HEK293 (cell line): ENCODE measurements around the gene POLR3E.

Experiments
- ATF2 ChIP-seq: fragments of 450-650 bp; formaldehyde crosslinking; IDR thresholded peaks from 2 replicates; pipeline ENCODE4 v1.5.1; 2016; ENCODE audit warnings: missing biosample characterization, missing genetic modification characterization, low read depth
- BCL11A ChIP-seq: fragments of 450-650 bp; formaldehyde crosslinking; IDR thresholded peaks from 2 replicates; pipeline ENCODE4 v1.5.1; 2016; ENCODE audit warnings: low read depth, missing biosample characterization, missing genetic modification characterization
- CTCF ChIP-seq: fragments of 450-650 bp; formaldehyde crosslinking; IDR thresholded peaks from 2 replicates; pipeline ENCODE4 v1.5.1; 2016; ENCODE audit warnings: missing biosample characterization, missing genetic modification characterization
- KLF1 ChIP-seq: fragments of 450-650 bp; formaldehyde crosslinking; IDR thresholded peaks from 2 replicates; pipeline ENCODE4 v1.5.1; 2016; ENCODE audit warnings: missing biosample characterization, missing genetic modification characterization
- REST ChIP-seq: fragments of 450-650 bp; formaldehyde crosslinking; IDR thresholded peaks from 2 replicates; pipeline ENCODE4 v1.5.1; 2016; ENCODE audit warnings: missing biosample characterization, missing genetic modification characterization
- SP2 ChIP-seq: fragments of 450-650 bp; formaldehyde crosslinking; IDR thresholded peaks from 2 replicates; pipeline ENCODE4 v1.5.1; 2016; ENCODE audit warnings: missing biosample characterization, missing genetic modification characterization
- ZBTB44 ChIP-seq: fragments of 450-650 bp; IDR thresholded peaks from 2 replicates; pipeline ENCODE4 v1.5.1; 2018; ENCODE audit warnings: missing biosample characterization, mild to moderate bottlenecking, missing genetic modification characterization
- ZNF184 ChIP-seq: fragments of 450-650 bp; IDR thresholded peaks from 2 replicates; pipeline ENCODE4 v1.5.1; 2018; ENCODE audit warnings: missing biosample characterization, mild to moderate bottlenecking, missing genetic modification characterization
- ZNF239 ChIP-seq: fragments of 450-650 bp; formaldehyde crosslinking; IDR thresholded peaks from 2 replicates; pipeline ENCODE4 v1.5.1; 2016; ENCODE audit warnings: missing biosample characterization, missing genetic modification characterization
- ZNF311 ChIP-seq: fragments of 450-650 bp; formaldehyde crosslinking; IDR thresholded peaks from 2 replicates; pipeline ENCODE4 v1.5.1; 2017; ENCODE audit warnings: missing biosample characterization, missing genetic modification characterization, borderline replicate concordance
- ZNF621 ChIP-seq: fragments of 450-650 bp; formaldehyde crosslinking; IDR thresholded peaks from 2 replicates; pipeline ENCODE4 v1.5.1; 2017; ENCODE audit warnings: missing biosample characterization, missing genetic modification characterization
- TF ChIP-seq, protein P1 (sequence below): IDR thresholded peaks from 2 replicates; pipeline ENCODE4 v1.6.1; 2011; ENCODE audit warnings: mild to moderate bottlenecking, low read depth, low read length, borderline replicate concordance
- TF ChIP-seq, protein P2 (sequence below): fragments of 450-650 bp; formaldehyde crosslinking; IDR thresholded peaks from 2 replicates; pipeline ENCODE4 v1.5.1; 2016; ENCODE audit warnings: missing biosample characterization, missing genetic modification characterization

DNA sequence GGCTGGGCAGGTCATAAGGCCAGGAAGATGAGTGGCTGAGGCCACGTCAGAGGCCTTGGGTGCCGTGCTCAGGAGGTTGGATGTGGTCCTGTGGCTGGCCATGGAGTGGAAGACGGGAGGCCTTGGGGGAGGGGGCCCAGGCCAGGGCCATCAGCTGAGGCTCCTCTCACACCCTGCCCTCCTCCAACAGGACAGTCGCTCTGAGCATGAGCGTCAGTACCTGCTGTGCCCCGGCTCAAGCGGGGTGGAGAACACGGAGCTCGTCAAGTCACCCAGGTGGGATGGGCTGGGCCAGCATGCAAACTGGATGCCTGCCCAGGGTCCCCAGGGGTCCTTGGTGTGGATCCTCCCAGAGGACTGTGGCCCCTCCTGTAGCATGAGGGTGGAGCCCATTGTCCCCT, 19.2 kb downstream of the POLR3E start:
- TF ChIP-seq ZNF621 (no peak), ZNF311 (tag by site-specific recombination) (no peak), ZBTB44 (no peak), BCL11A (tag by site-specific recombination) (no peak), REST (tag by site-specific recombination) (no peak), KLF1 (tag by site-specific recombination) (no peak), ATF2 (tag by site-specific recombination) (no peak), SP2 (tag by site-specific recombination) (no peak), CTCF (tag by site-specific recombination) (no peak), ZNF239 (no peak), ZNF184 (no peak)
- TF ChIP-seq, protein P1, sequence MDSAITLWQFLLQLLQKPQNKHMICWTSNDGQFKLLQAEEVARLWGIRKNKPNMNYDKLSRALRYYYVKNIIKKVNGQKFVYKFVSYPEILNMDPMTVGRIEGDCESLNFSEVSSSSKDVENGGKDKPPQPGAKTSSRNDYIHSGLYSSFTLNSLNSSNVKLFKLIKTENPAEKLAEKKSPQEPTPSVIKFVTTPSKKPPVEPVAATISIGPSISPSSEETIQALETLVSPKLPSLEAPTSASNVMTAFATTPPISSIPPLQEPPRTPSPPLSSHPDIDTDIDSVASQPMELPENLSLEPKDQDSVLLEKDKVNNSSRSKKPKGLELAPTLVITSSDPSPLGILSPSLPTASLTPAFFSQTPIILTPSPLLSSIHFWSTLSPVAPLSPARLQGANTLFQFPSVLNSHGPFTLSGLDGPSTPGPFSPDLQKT, result no peak
- TF ChIP-seq, protein P2, sequence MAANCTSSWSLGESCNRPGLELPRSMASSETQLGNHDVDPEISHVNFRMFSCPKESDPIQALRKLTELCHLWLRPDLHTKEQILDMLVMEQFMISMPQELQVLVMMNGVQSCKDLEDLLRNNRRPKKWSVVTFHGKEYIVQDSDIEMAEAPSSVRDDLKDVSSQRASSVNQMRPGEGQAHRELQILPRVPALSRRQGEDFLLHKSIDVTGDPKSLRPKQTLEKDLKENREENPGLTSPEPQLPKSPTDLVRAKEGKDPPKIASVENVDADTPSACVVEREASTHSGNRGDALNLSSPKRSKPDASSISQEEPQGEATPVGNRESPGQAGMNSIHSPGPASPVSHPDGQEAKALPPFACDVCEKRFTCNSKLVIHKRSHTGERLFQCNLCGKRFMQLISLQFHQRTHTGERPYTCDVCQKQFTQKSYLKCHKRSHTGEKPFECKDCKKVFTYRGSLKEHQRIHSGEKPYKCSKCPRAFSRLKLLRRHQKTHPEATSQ, result no peak
